NB4 (cell line): ENCODE results near the gene RNF220.

Experiments
- DNase-seq: peaks from one replicate; pipeline ENCODE4 v3.0.0; 2010; ENCODE audit warnings: low read depth
- H3K4me3 ChIP-seq: one replicate; pipeline ENCODE4 v1.5.1; 2011; ENCODE audit warnings: mild to moderate bottlenecking, low read depth, low read length, moderate library complexity
- MYC ChIP-seq: IDR thresholded peaks from 2 replicates; pipeline ENCODE4 v1.6.1; 2011; ENCODE audit warnings: low read depth, low read length
- POLR2A ChIP-seq: IDR thresholded peaks from 2 replicates; pipeline ENCODE4 v1.6.1; 2011; ENCODE audit warnings: mild to moderate bottlenecking; ENCODE audit not compliant: insufficient read length; ENCODE audit errors: extremely low read depth
- TF ChIP-seq, protein P1 (sequence below): IDR thresholded peaks from one replicate; pipeline ENCODE4 v1.5.1; 2012; ENCODE audit warnings: low read depth, low read length
- TF ChIP-seq, protein P2 (sequence below): IDR thresholded peaks from 2 replicates; pipeline ENCODE4 v1.6.1; 2011; ENCODE audit warnings: low read depth, low read length

RNF220 gene

DNA sequence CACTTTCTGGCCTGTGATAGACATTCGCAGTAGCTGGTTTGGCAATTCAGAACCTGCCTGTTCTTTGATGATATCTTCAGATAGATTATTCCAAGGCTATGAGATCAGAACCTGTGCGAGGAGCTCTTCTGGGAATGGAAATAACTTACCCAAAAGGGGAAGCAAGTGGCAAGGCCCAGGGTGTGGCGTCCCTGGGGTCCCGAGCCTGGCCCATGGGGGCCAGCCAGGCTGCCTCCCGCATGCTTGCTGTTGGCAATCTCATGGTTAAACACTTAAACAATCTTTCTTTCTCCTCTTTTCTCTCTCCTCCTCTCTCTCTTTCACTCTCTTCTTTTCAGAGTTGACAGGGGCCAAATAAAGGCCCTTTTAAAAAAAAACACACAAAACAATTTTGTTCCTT is 108.1 kb downstream of the RNF220 start:
- TF ChIP-seq, protein P1, sequence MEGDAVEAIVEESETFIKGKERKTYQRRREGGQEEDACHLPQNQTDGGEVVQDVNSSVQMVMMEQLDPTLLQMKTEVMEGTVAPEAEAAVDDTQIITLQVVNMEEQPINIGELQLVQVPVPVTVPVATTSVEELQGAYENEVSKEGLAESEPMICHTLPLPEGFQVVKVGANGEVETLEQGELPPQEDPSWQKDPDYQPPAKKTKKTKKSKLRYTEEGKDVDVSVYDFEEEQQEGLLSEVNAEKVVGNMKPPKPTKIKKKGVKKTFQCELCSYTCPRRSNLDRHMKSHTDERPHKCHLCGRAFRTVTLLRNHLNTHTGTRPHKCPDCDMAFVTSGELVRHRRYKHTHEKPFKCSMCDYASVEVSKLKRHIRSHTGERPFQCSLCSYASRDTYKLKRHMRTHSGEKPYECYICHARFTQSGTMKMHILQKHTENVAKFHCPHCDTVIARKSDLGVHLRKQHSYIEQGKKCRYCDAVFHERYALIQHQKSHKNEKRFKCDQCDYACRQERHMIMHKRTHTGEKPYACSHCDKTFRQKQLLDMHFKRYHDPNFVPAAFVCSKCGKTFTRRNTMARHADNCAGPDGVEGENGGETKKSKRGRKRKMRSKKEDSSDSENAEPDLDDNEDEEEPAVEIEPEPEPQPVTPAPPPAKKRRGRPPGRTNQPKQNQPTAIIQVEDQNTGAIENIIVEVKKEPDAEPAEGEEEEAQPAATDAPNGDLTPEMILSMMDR: no peak
- TF ChIP-seq MYC (no peak), POLR2A (no peak)
- TF ChIP-seq, protein P2, sequence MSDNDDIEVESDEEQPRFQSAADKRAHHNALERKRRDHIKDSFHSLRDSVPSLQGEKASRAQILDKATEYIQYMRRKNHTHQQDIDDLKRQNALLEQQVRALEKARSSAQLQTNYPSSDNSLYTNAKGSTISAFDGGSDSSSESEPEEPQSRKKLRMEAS: no peak
- no peak overlapping the region for H3K4me3 ChIP-seq
- no peak for DNase-seq

GRCh38 chr1:44514673-44515072 is 109.6 kb downstream of the RNF220 start:
- H3K4me3 ChIP-seq: no peak overlapping the region
- TF ChIP-seq, protein P2: no peak
- TF ChIP-seq MYC: no peak
- TF ChIP-seq, protein P1: no peak
- TF ChIP-seq POLR2A: no peak
- DNase-seq: no peak

DNA sequence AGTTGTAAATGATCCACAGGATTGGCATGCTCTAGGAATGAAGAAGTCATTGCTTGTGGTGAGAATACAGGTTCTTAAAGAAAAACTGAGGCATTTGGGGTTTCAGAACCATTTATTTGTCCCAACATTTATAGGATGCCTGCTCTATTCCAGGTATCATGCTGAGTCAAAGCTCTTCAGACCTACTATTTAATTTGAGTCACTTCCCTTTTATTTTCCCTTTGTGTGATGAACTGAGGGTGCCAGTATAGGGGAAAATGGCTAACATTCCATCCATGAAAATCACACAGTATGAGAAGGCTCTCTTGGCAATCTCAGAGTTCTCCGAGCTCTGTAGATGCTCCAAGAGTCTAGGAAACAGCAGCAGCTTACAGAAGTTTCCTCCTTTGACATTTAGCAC is 110.4 kb downstream of the RNF220 start:
- DNase-seq: no peak
- no peak overlapping the region for H3K4me3 ChIP-seq
- TF ChIP-seq MYC (no peak), POLR2A (no peak)
- TF ChIP-seq, protein P2: no peak
- TF ChIP-seq, protein P1: no peak

- DNase-seq: peak; percentile 50
- TF ChIP-seq POLR2A (no peak), MYC (no peak)
- TF ChIP-seq, protein P2: no peak
- no peak overlapping the region for H3K4me3 ChIP-seq
Observed at GRCh38 chr1:44519035-44519676, 114.1 kb downstream of the RNF220 start.

- TF ChIP-seq, protein P1: no peak
- TF ChIP-seq MYC (no peak), POLR2A (no peak)
- TF ChIP-seq, protein P2: no peak
- no peak for DNase-seq
- H3K4me3 ChIP-seq: no peak overlapping the region
Observed at GRCh38 chr1:44521378-44522080, 116.5 kb downstream of the RNF220 start.
